ENCODE results near the gene ZCCHC4. TPM values are rescaled to one million over a fixed set of nuclear protein-coding genes. Genes with fewer than 3 reads are reported as not detected.

Gene ZCCHC4
- total RNA-seq, 6 donors from 2014 or later, result 7.0 to 41.9 (median 10.6) TPM

DNA sequence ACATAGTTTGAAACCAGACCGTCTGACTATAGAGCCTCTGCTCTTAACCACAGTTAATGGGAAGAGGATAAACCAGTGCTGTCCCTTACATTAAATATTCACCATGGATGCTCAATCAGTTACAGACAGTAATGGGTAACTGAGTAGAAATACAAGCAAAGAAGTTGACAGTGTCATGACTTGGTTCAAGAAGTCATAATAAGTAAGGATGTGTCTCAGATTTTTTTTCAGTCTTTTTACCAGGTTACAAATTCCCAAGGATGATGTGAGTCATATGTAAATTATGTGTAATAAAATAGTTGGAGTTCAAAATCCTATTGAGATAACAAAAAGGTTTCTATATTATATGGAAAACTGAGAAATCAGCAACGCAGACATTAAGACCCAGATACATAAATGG lies 31.1 kb downstream of the ZCCHC4 start:
- DNase-seq (no peak), ATAC-seq (ENCODE audit: low FRiP score in 2 of 2) (no peak)
- Histone ChIP-seq H3K4me1 (no peaks in the 10 kb centered on the region), H3K27me3 (no peaks in the 10 kb centered on the region), H3K36me3 (peaks cover 0 to 5% (median 0%) of the 10 kb centered on the region in 4 donors), H3K27ac (no peak overlapping the region), H3K4me3 (no peak overlapping the region), H3K9me3 (no peaks in the 10 kb centered on the region)
- TF ChIP-seq EP300 (IDR thresholded peaks at IDR 0.05) (no peak), POLR2A (IDR thresholded peaks at IDR 0.05) (no peak), POLR2AphosphoS5 (IDR thresholded peaks at IDR 0.05) (no peak)
- TF ChIP-seq, protein P1, sequence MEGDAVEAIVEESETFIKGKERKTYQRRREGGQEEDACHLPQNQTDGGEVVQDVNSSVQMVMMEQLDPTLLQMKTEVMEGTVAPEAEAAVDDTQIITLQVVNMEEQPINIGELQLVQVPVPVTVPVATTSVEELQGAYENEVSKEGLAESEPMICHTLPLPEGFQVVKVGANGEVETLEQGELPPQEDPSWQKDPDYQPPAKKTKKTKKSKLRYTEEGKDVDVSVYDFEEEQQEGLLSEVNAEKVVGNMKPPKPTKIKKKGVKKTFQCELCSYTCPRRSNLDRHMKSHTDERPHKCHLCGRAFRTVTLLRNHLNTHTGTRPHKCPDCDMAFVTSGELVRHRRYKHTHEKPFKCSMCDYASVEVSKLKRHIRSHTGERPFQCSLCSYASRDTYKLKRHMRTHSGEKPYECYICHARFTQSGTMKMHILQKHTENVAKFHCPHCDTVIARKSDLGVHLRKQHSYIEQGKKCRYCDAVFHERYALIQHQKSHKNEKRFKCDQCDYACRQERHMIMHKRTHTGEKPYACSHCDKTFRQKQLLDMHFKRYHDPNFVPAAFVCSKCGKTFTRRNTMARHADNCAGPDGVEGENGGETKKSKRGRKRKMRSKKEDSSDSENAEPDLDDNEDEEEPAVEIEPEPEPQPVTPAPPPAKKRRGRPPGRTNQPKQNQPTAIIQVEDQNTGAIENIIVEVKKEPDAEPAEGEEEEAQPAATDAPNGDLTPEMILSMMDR (IDR thresholded peaks at IDR 0.05), result no peak
- 95 to 97% methylated on average over 2 of the region's 2 CpGs for WGBS, 2 donors

DNA sequence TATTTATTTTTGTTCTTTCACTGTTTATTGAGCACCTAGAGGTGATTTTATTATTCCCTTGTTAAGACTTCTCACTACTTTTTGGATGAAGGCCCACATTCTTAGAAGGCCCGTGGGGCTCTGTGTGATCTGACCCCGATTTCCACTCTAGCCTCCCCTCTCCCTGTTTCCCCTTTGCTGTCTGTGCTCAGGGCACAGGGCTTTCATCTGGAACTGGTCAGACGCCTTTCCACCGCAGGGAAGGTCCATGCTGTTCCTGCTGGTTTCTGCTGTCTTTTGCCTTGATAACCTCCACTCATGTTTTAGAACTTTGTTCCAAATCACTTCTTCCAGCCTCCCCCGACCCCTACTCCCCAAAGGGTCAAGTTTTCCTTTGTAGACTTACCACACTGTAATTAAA lies 33.2 kb downstream of the ZCCHC4 start:
- ATAC-seq (ENCODE audit: low FRiP score in 2 of 2), result no peak

DNA sequence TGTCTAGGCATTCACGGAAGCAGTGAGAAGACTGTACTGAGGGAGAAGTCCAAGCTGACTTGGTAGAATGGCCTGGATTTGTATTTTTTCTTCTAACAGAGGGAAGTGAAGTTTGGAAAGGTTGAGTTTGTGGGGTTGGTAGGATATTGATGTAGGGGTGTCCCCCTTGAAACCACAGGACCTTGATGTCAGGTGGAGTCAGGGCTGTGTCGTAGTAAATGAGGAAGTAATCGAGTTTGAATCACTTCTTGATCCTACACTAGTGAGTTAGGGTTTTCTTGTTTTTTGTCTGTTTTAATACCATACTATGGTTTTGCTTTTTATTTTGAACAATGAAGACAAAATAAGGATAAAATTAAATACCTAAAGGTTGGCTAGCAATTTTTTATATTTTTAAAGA lies 34.3 kb downstream of the ZCCHC4 start:
- Histone ChIP-seq H3K4me3 (no peak overlapping the region), H3K4me1 (no peaks in the 10 kb centered on the region), H3K36me3 (peaks cover 0 to 4% (median 0%) of the 10 kb centered on the region in 4 donors), H3K27ac (no peak overlapping the region), H3K27me3 (no peaks in the 10 kb centered on the region), H3K9me3 (no peaks in the 10 kb centered on the region)
- WGBS, 2 donors, result 67 to 82% methylated on average over 3 of the region's 3 CpGs
- no peak for TF ChIP-seq POLR2AphosphoS5 (IDR thresholded peaks at IDR 0.05)
- TF ChIP-seq POLR2A (IDR thresholded peaks at IDR 0.05), result no peak
- TF ChIP-seq, protein P1 (IDR thresholded peaks at IDR 0.05), result no peak
- TF ChIP-seq EP300 (IDR thresholded peaks at IDR 0.05), result no peak
- ATAC-seq (ENCODE audit: low FRiP score in 2 of 2) (no peak), DNase-seq (no peak)

More for the DNA sequence above, 33.2 kb downstream of the ZCCHC4 start:
- DNase-seq, result no peak
- Histone ChIP-seq H3K4me1 (no peaks in the 10 kb centered on the region), H3K4me3 (no peak overlapping the region), H3K36me3 (no peaks in the 10 kb centered on the region), H3K27ac (no peak overlapping the region), H3K27me3 (no peaks in the 10 kb centered on the region), H3K9me3 (no peaks in the 10 kb centered on the region)
- WGBS, 2 donors, result 76 to 83% methylated on average over 5 of the region's 5 CpGs
- TF ChIP-seq POLR2A (IDR thresholded peaks at IDR 0.05), result no peak
- no peak for TF ChIP-seq EP300 (IDR thresholded peaks at IDR 0.05)
- TF ChIP-seq, protein P1 (IDR thresholded peaks at IDR 0.05), result no peak
- no peak for TF ChIP-seq POLR2AphosphoS5 (IDR thresholded peaks at IDR 0.05)

DNA sequence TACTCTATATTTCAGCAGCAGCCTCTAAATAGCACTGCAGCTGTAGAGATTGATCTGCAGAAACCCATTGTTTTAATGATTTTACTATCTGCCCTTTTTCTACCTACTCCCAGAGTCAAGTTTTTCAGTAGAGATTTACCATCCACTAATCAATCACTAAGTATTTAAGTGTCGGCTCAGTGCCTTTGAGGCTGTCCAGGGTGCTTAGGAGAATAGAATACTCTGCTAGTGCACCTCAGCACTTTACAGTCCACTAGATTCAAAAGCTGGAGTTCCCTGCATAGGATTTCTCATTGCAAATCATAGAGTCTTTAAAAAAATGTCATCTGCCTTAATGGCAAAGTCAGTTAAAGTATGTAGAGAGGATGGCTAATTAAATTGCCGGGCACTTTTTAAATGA lies 34.9 kb downstream of the ZCCHC4 start:
- H3K4me3 ChIP-seq, result no peak overlapping the region
- TF ChIP-seq POLR2AphosphoS5 (IDR thresholded peaks at IDR 0.05) (no peak), EP300 (IDR thresholded peaks at IDR 0.05) (no peak), POLR2A (IDR thresholded peaks at IDR 0.05) (no peak)
- TF ChIP-seq, protein P1 (IDR thresholded peaks at IDR 0.05), result no peak

DNA sequence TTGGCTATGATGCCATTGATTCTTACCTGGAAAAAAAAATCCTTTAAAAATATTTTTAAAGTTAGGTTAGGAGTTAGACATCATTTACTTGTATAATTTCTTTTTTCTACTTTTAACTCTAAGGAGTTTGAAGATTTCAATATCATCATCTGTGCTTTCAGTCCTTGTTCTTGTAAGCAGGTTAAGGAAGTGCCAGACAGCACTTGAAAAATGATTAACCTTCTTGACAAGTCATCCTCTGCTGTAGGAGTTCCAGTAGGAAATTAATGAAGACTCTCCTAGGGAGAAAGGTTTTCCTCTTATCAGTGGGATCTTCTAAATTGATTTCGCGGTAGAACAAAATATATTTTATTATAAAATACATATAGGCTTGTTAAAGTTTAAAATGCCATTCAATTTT lies 35.4 kb downstream of the ZCCHC4 start:
- Histone ChIP-seq H3K27ac (no peak overlapping the region), H3K9me3 (no peaks in the 10 kb centered on the region), H3K27me3 (no peaks in the 10 kb centered on the region), H3K4me1 (no peaks in the 10 kb centered on the region), H3K36me3 (peaks cover 0 to 4% (median 0%) of the 10 kb centered on the region in 4 donors), H3K4me3 (no peak overlapping the region)
- TF ChIP-seq POLR2AphosphoS5 (IDR thresholded peaks at IDR 0.05) (no peak), EP300 (IDR thresholded peaks at IDR 0.05) (no peak)
- TF ChIP-seq, protein P1 (IDR thresholded peaks at IDR 0.05), result no peak
- WGBS, 2 donors, result 76 to 92% methylated on average over 2 of the region's 2 CpGs
- DNase-seq (no peak), ATAC-seq (ENCODE audit: low FRiP score in 2 of 2) (no peak)

More for the DNA sequence above, 34.9 kb downstream of the ZCCHC4 start:
- 76 to 88% methylated on average over 2 of the region's 2 CpGs for WGBS, 2 donors
- H3K4me1 ChIP-seq, result no peaks in the 10 kb centered on the region
- no peak overlapping the region for H3K27ac ChIP-seq
- H3K27me3 ChIP-seq, result no peaks in the 10 kb centered on the region
- no peak for ATAC-seq (ENCODE audit: low FRiP score in 2 of 2)
- peaks cover 0 to 4% (median 0%) of the 10 kb centered on the region in 4 donors for H3K36me3 ChIP-seq
- DNase-seq, result no peak
- H3K9me3 ChIP-seq, result no peaks in the 10 kb centered on the region
